ENCODE measurements around the gene HS6ST2.

DNA sequence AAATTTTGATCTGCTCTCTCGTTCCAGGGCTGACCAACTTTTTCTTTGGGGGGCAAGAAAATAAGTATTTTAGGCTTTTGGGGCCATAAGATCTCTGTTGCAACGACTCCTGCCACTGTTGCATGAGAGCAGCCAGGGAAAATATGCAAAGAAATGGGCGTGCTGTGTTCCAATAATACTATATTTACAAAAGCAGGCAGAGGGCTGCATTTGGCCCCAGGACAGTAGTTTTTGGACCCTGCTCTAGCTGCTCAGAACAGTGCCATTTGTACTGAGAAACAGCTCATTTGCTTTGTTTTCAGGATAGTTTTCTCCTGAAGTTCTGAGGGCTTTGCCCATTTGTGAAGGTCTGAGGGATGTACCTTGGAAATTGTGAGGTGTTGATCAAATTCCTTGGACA, 334.5 kb downstream of the HS6ST2 start:
- TF ChIP-seq, protein P1, sequence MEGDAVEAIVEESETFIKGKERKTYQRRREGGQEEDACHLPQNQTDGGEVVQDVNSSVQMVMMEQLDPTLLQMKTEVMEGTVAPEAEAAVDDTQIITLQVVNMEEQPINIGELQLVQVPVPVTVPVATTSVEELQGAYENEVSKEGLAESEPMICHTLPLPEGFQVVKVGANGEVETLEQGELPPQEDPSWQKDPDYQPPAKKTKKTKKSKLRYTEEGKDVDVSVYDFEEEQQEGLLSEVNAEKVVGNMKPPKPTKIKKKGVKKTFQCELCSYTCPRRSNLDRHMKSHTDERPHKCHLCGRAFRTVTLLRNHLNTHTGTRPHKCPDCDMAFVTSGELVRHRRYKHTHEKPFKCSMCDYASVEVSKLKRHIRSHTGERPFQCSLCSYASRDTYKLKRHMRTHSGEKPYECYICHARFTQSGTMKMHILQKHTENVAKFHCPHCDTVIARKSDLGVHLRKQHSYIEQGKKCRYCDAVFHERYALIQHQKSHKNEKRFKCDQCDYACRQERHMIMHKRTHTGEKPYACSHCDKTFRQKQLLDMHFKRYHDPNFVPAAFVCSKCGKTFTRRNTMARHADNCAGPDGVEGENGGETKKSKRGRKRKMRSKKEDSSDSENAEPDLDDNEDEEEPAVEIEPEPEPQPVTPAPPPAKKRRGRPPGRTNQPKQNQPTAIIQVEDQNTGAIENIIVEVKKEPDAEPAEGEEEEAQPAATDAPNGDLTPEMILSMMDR (IDR thresholded peaks at IDR 0.05), result no peak
- TF ChIP-seq POLR2A (IDR thresholded peaks at IDR 0.05), result no peak
